Liver (tissue), 3 donors: ENCODE data around the gene EGFR.

Source experiments
- FOXA2 ChIP-seq: IDR thresholded peaks from 2 replicates; pipeline ENCODE4 v1.6.1; 2016; ENCODE audit warnings: antibody characterized with exemption
- GABPA ChIP-seq, 2 donors: IDR thresholded peaks in 1 of 2; conservative IDR thresholded peaks in 1 of 2; 2 replicates each; pipeline ENCODE4 v1.6.1; 2016; ENCODE audit warnings: antibody characterized with exemption in 2 of 2, mild to moderate bottlenecking in 1 of 2, moderate library complexity in 1 of 2
- HNF4A ChIP-seq, 2 donors: conservative IDR thresholded peaks; 2 replicates each; pipeline ENCODE4 v1.6.1; 2016; ENCODE audit warnings: antibody characterized with exemption in 2 of 2, mild to moderate bottlenecking in 2 of 2
- JUND ChIP-seq, 2 donors: IDR thresholded peaks; 2 replicates each; pipeline ENCODE4 v1.6.1; 2016; ENCODE audit warnings: antibody characterized with exemption in 2 of 2
- NR2F2 ChIP-seq: IDR thresholded peaks from 2 replicates; pipeline ENCODE4 v1.6.1; 2016; ENCODE audit warnings: antibody characterized with exemption
- RAD21 ChIP-seq, 2 donors: IDR thresholded peaks; 2 replicates each; pipeline ENCODE4 v1.6.1; 2016; ENCODE audit warnings: antibody characterized with exemption in 2 of 2, mild to moderate bottlenecking in 2 of 2
- RXRA ChIP-seq, 2 donors: IDR thresholded peaks; 2 replicates each; pipeline ENCODE4 v1.6.1; 2017 to 2018; ENCODE audit warnings: antibody characterized with exemption in 2 of 2, mild to moderate bottlenecking in 1 of 2
- SP1 ChIP-seq: IDR thresholded peaks from 2 replicates; pipeline ENCODE4 v1.6.1; 2018; ENCODE audit warnings: antibody characterized with exemption, mild to moderate bottlenecking
- TAF1 ChIP-seq: conservative IDR thresholded peaks from 2 replicates; pipeline ENCODE4 v1.6.1; 2016; ENCODE audit warnings: antibody characterized with exemption, mild to moderate bottlenecking
- YY1 ChIP-seq: IDR thresholded peaks from 2 replicates; pipeline ENCODE4 v1.6.1; 2016; ENCODE audit warnings: antibody characterized with exemption, mild to moderate bottlenecking
- TF ChIP-seq, protein P1 (sequence below): fragments of 150-350 bp; IDR thresholded peaks from 2 replicates; pipeline ENCODE4 v1.5.1; 2017; ENCODE audit warnings: improper control_type of control experiment, low read depth, low read length; ENCODE audit not compliant: missing input control
- TF ChIP-seq, protein P2 (sequence below): IDR thresholded peaks from 2 replicates; pipeline ENCODE4 v1.6.1; 2016; ENCODE audit warnings: antibody characterized with exemption, mild to moderate bottlenecking
- TF ChIP-seq, protein P3 (sequence below): IDR thresholded peaks from 2 replicates; pipeline ENCODE4 v1.6.1; 2016; ENCODE audit warnings: antibody characterized with exemption
- donor health status: healthy.
- donor health status: healthy.

DNA sequence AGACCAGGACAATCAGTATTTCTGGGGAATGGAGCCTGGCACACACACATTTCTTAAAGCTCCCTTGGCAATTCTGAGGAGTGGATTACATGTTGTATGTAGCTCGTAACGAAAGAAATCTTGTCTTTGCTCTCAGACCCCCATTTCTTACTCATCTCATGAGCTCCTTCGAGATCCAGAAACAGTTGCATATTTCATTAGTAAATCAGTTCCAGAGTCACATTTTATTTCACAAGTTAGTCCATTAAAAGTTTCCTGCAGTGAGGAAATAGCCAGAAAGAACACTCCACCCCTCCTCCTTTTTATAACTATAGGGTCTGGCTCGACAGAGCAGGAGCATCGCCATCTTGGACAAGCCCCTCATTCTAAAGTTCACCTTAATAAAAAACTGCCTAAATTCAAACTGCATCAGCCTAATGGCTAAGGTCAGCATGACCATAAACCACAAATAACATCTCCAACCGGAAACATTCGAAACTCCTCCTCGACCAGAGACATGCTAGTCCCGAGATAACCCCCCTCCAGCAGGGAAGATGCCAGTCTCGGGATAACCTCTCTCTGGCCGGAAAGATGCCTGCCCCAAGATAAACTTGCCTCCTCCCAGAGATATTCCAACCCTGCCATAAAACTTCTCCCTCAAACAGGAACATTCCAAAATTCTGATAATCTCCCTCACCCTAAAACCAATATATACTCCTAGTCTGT, 7.4 kb downstream of the EGFR start:
- TF ChIP-seq GABPA (IDR thresholded peaks at IDR 0.05 in 1 of 2, conservative IDR thresholded peaks at IDR 0.05 in 1 of 2) (no peak), RAD21 (IDR thresholded peaks at IDR 0.05) (no peak), JUND (IDR thresholded peaks at IDR 0.05) (no peak), RXRA (IDR thresholded peaks at IDR 0.05) (no peak), FOXA2 (no peak), SP1 (no peak), TAF1 (no peak), NR2F2 (no peak), YY1 (no peak), HNF4A (conservative IDR thresholded peaks at IDR 0.05) (no peak)
- TF ChIP-seq, protein P1, sequence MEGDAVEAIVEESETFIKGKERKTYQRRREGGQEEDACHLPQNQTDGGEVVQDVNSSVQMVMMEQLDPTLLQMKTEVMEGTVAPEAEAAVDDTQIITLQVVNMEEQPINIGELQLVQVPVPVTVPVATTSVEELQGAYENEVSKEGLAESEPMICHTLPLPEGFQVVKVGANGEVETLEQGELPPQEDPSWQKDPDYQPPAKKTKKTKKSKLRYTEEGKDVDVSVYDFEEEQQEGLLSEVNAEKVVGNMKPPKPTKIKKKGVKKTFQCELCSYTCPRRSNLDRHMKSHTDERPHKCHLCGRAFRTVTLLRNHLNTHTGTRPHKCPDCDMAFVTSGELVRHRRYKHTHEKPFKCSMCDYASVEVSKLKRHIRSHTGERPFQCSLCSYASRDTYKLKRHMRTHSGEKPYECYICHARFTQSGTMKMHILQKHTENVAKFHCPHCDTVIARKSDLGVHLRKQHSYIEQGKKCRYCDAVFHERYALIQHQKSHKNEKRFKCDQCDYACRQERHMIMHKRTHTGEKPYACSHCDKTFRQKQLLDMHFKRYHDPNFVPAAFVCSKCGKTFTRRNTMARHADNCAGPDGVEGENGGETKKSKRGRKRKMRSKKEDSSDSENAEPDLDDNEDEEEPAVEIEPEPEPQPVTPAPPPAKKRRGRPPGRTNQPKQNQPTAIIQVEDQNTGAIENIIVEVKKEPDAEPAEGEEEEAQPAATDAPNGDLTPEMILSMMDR, result no peak
- TF ChIP-seq, protein P2, sequence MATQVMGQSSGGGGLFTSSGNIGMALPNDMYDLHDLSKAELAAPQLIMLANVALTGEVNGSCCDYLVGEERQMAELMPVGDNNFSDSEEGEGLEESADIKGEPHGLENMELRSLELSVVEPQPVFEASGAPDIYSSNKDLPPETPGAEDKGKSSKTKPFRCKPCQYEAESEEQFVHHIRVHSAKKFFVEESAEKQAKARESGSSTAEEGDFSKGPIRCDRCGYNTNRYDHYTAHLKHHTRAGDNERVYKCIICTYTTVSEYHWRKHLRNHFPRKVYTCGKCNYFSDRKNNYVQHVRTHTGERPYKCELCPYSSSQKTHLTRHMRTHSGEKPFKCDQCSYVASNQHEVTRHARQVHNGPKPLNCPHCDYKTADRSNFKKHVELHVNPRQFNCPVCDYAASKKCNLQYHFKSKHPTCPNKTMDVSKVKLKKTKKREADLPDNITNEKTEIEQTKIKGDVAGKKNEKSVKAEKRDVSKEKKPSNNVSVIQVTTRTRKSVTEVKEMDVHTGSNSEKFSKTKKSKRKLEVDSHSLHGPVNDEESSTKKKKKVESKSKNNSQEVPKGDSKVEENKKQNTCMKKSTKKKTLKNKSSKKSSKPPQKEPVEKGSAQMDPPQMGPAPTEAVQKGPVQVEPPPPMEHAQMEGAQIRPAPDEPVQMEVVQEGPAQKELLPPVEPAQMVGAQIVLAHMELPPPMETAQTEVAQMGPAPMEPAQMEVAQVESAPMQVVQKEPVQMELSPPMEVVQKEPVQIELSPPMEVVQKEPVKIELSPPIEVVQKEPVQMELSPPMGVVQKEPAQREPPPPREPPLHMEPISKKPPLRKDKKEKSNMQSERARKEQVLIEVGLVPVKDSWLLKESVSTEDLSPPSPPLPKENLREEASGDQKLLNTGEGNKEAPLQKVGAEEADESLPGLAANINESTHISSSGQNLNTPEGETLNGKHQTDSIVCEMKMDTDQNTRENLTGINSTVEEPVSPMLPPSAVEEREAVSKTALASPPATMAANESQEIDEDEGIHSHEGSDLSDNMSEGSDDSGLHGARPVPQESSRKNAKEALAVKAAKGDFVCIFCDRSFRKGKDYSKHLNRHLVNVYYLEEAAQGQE, result no peak
- TF ChIP-seq, protein P3, sequence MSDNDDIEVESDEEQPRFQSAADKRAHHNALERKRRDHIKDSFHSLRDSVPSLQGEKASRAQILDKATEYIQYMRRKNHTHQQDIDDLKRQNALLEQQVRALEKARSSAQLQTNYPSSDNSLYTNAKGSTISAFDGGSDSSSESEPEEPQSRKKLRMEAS, result no peak
